Epithelial cell of proximal tubule (primary cell): Measurements from ENCODE around the gene SLAMF6. TPM values are rescaled to one million over a fixed set of nuclear protein-coding genes. Genes with fewer than 3 reads are reported as not detected.
A peak's percentile ranks its signal among the peaks of the same experiment; 100 is the strongest.

ENCODE experiments used
- DNase-seq: peaks from one replicate; pipeline ENCODE4 v3.0.0-alpha.2; 2011; ENCODE audit warnings: low read depth
- H3K4me3 ChIP-seq: 2 replicates; pipeline ENCODE4 v1.5.1; 2011; ENCODE audit warnings: low read depth, mild to moderate bottlenecking, low read length
- total RNA-seq: library from RNA; depleted of rRNA; stranded (reverse); fragments of >200 nt; gene quantifications from 2 replicates; pipeline ENCODE4 v1.2.3, GENCODE V29; 2015
- TF ChIP-seq, protein P1 (sequence below): conservative IDR thresholded peaks from 2 replicates; pipeline ENCODE4 v1.5.1; 2012; ENCODE audit warnings: low read depth, mild to moderate bottlenecking, low read length

The SLAMF6 gene
- total RNA-seq, 1 donor from 2014 or later: not detected

DNA sequence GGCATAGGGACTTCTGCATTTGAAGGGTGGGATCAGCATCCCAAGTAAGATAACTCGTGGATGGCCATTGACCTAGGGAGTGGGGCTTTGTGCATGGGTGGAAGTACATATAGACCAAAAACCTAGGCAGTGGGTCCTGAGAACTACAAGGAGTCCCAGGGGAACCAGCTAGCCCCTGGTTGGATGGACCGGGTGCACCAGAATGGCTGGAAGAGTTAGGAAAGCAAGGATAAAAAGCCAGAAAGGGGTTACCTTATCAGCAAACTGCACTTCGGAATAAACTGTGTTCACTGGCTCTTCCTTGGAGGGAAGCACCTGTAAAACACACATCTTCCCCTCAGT, 26.6 kb upstream of the SLAMF6 start:
- no peak for DNase-seq
- TF ChIP-seq, protein P1, sequence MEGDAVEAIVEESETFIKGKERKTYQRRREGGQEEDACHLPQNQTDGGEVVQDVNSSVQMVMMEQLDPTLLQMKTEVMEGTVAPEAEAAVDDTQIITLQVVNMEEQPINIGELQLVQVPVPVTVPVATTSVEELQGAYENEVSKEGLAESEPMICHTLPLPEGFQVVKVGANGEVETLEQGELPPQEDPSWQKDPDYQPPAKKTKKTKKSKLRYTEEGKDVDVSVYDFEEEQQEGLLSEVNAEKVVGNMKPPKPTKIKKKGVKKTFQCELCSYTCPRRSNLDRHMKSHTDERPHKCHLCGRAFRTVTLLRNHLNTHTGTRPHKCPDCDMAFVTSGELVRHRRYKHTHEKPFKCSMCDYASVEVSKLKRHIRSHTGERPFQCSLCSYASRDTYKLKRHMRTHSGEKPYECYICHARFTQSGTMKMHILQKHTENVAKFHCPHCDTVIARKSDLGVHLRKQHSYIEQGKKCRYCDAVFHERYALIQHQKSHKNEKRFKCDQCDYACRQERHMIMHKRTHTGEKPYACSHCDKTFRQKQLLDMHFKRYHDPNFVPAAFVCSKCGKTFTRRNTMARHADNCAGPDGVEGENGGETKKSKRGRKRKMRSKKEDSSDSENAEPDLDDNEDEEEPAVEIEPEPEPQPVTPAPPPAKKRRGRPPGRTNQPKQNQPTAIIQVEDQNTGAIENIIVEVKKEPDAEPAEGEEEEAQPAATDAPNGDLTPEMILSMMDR: no peak

DNA sequence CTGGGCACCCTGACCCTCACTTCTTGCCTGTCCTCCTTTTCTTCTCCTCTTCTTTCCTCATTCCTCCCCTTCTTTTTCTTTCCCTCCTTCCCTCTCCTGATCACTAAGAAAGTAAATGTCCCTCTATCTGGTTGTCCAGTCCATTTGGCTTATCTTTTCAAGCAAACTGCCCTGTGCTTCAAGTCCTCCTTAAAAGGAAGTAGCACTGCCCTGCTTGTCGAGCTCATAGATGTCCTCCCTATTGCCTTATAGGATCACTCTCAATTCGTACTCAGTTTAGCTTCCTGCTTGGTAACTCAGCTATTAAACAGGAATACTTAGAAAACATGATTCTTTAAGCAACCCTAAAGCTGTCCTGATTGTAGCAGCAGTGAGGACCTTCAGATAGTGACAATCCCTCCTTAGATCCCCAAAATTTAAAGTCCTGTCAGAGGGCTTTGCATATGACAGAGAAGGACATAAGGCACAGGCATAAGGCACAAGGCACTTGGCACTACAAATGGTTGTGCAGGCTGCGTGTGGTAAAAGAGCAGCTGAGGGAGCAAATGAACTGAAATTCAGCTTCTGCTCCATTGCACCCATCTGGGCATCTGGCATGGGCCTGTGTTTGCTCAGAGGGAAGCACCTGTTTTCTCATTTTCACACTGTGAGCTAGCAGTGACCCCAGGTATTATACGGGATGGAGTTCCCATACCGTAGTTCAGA, 26.1 kb upstream of the SLAMF6 start:
- TF ChIP-seq, protein P1: no peak
- no peak for DNase-seq
- H3K4me3 ChIP-seq: no peak overlapping the region

More for the DNA sequence above, 26.6 kb upstream of the SLAMF6 start:
- H3K4me3 ChIP-seq: no peak overlapping the region

DNA sequence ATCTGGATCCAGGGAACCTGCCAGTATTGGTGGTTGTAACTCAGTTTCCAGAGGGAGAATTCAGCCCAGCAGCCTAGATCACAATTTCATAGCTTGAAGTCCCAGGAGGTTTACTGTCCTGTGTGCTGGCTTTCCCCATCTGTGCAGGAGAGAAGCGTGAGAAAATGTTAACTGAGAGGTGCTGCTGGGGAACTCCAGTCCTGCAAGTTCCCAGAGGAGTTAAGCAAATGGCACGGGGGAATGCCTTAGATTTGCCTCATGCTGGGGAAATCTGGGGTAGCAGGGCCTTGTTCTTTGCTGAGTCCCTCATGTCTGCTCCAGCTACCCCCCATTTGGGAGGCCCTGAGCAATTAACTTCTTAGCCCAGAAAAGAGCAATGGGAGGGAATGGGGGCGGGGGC, 25.1 kb upstream of the SLAMF6 start:
- H3K4me3 ChIP-seq: no peak overlapping the region
- DNase-seq: no peak
- TF ChIP-seq, protein P1: no peak

DNA sequence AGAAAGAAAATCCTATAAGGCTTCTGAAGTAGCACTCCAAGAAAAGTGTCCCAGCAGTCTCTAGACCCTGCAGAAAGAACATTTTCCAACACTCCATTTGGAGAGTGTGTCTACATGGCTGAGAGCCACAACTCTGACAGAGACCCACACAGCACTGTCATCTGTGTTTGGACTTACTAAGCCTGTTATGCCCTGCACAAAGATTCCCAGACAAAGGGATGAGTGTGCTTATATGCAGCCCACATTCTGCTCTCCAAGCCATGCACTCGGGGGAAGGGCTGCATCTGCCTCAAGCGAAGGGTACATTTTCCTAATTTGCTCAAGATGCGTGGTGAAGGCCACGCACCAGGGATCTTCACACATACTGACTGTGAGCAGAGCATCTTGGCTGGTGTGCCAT, 24.4 kb upstream of the SLAMF6 start:
- DNase-seq: no peak
- no peak overlapping the region for H3K4me3 ChIP-seq
- TF ChIP-seq, protein P1: no peak

DNA sequence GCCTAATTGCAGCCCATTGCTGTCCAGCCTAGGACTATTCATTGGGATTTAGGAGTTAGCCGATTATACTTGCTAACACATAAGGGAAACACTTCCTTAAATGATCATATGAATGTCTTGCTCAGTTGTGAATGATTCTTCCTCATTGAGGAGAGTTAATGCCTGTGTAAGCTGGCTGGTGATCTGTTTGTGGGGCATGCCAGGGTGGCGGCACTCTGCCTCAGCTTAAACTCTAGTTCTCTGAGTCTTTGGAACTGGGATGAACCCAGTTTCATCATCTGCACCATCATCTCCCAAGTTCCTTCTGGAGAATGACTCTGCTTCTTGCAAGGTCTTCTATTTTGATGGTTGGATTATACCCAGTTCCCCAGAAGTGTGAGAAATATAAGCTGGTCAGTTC, 23.9 kb upstream of the SLAMF6 start:
- no peak overlapping the region for H3K4me3 ChIP-seq
- TF ChIP-seq, protein P1: no peak
- DNase-seq: no peak

DNA sequence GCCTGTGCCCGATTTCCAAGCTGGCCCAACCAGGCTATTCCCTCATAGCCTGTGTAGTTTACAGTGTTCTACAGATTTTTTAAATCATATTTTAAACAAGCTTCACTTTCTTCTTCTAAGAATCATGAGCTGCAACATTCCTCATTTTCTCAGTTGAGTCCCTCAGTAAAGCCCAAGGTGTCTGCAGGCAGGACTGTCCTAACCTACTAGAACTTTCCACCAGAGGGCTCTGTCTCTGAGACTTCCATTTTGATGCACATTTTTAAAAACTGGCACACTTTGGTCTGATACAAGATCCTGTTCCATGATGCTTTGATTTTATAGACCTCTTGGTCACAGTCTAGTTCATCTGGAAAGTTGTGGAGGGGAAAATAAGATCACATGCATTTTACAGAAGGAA, 21.6 kb upstream of the SLAMF6 start:
- TF ChIP-seq, protein P1: peak; percentile 69
- DNase-seq: no peak
- H3K4me3 ChIP-seq: no peak overlapping the region

DNA sequence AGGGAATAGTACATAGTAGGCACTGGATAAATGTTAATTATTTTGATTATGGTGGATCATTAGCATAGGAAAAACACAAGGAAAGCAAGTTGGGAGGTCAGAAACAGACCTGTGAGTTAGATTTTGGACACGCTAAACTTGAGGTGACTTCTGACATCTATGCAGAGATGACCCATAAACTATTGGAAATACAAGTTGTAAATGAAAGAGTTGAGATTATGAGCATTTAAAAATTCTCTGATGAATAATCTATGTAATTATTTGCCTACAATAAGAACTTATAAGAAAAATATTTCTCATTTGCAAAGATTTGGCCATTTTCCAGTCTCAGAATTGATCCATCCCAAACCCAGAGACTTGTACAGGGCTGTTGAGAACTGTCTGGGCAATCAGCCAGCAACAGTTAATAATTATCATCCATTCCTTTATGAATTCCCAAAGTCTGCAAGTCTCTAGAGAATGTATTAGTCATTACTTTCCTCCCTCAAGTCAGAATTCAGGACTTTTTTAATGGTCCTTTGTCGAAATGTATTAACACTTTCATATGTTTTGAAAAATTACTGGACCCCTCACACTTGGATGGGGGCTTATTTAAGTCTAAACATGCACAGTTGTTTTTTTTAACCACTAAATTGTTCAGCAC, 19.4 kb upstream of the SLAMF6 start:
- TF ChIP-seq, protein P1: no peak
- H3K4me3 ChIP-seq: no peak overlapping the region
- DNase-seq: peak; percentile 62
